ENCODE results near the gene PTPRK.

DNA sequence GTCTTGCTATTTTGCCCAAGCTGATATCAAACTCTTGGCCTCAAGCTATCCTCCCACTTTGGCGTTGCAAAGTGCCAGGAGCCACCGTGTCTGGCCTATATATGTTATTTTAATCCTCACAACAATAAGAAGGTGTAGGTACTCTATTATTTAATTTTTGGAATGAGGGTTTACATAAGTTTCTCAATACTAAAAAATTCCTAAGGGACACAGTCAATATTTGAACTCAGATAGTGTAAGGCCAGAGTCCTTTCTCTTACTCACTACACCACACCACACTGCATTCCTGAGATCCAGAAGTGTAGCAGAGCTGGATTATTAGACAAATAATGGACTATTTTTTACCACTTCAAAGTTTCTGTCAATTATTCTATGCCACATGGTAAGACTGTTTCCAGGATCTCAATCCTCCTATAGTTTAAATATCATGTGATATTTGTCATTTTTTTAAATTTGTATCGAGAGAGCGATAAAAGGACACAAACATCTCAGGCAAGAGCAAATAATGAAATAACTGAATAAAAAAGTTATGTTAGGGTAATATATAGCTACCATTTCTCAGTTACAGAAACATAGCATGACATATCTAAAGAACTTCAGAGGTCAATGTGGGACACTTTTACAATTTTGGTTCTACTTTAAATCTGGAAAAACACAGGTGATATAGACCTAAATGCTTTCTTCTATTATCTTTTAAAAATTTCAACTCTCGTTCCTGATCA, 457.4 kb downstream of the PTPRK start:
- TF ChIP-seq EZH2 (IDR thresholded peaks at IDR 0.05) (no peak), POLR2A (IDR thresholded peaks at IDR 0.05; ENCODE audit: borderline replicate concordance, extremely low read depth, insufficient read depth, insufficient read length) (no peak), JUND (IDR thresholded peaks at IDR 0.05) (no peak), CEBPB (IDR thresholded peaks at IDR 0.05; ENCODE audit: low read depth) (no peak), EGR1 (IDR thresholded peaks at IDR 0.05; ENCODE audit: low read depth) (no peak), SP1 (IDR thresholded peaks at IDR 0.05; ENCODE audit: low read depth) (no peak), ZBTB33 (IDR thresholded peaks at IDR 0.05; ENCODE audit: extremely low read depth, insufficient replicate concordance, low read length) (no peak), SRF (IDR thresholded peaks at IDR 0.05; ENCODE audit: low read depth) (no peak), POLR2AphosphoS5 (IDR thresholded peaks at IDR 0.05; ENCODE audit: low read depth, low read length) (no peak), ZNF274 (IDR thresholded peaks at IDR 0.05; ENCODE audit: low read depth, low read length) (no peak), EZH2phosphoT487 (IDR thresholded peaks at IDR 0.05; ENCODE audit: borderline replicate concordance) (no peak)
- TF ChIP-seq, protein P1, sequence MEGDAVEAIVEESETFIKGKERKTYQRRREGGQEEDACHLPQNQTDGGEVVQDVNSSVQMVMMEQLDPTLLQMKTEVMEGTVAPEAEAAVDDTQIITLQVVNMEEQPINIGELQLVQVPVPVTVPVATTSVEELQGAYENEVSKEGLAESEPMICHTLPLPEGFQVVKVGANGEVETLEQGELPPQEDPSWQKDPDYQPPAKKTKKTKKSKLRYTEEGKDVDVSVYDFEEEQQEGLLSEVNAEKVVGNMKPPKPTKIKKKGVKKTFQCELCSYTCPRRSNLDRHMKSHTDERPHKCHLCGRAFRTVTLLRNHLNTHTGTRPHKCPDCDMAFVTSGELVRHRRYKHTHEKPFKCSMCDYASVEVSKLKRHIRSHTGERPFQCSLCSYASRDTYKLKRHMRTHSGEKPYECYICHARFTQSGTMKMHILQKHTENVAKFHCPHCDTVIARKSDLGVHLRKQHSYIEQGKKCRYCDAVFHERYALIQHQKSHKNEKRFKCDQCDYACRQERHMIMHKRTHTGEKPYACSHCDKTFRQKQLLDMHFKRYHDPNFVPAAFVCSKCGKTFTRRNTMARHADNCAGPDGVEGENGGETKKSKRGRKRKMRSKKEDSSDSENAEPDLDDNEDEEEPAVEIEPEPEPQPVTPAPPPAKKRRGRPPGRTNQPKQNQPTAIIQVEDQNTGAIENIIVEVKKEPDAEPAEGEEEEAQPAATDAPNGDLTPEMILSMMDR (IDR thresholded peaks at IDR 0.05 in 2 of 3, conservative IDR thresholded peaks at IDR 0.05 in 1 of 3; ENCODE audit: borderline replicate concordance in 1 of 3, insufficient read depth in 1 of 3, low read depth in 2 of 3, low read length in 2 of 3), result no peak
- TF ChIP-seq, protein P2, sequence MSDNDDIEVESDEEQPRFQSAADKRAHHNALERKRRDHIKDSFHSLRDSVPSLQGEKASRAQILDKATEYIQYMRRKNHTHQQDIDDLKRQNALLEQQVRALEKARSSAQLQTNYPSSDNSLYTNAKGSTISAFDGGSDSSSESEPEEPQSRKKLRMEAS (IDR thresholded peaks at IDR 0.05), result no peak
- TF ChIP-seq, protein P3, sequence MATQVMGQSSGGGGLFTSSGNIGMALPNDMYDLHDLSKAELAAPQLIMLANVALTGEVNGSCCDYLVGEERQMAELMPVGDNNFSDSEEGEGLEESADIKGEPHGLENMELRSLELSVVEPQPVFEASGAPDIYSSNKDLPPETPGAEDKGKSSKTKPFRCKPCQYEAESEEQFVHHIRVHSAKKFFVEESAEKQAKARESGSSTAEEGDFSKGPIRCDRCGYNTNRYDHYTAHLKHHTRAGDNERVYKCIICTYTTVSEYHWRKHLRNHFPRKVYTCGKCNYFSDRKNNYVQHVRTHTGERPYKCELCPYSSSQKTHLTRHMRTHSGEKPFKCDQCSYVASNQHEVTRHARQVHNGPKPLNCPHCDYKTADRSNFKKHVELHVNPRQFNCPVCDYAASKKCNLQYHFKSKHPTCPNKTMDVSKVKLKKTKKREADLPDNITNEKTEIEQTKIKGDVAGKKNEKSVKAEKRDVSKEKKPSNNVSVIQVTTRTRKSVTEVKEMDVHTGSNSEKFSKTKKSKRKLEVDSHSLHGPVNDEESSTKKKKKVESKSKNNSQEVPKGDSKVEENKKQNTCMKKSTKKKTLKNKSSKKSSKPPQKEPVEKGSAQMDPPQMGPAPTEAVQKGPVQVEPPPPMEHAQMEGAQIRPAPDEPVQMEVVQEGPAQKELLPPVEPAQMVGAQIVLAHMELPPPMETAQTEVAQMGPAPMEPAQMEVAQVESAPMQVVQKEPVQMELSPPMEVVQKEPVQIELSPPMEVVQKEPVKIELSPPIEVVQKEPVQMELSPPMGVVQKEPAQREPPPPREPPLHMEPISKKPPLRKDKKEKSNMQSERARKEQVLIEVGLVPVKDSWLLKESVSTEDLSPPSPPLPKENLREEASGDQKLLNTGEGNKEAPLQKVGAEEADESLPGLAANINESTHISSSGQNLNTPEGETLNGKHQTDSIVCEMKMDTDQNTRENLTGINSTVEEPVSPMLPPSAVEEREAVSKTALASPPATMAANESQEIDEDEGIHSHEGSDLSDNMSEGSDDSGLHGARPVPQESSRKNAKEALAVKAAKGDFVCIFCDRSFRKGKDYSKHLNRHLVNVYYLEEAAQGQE (IDR thresholded peaks at IDR 0.05; ENCODE audit: low read depth), result no peak
